ENCODE data around the gene TMEM45A. TPM values are rescaled to one million over a fixed set of nuclear protein-coding genes. Genes with fewer than 3 reads are reported as not detected.

Gene TMEM45A
- polyA plus RNA-seq, 1 donor from 2014 or later = 2.4 TPM

DNA sequence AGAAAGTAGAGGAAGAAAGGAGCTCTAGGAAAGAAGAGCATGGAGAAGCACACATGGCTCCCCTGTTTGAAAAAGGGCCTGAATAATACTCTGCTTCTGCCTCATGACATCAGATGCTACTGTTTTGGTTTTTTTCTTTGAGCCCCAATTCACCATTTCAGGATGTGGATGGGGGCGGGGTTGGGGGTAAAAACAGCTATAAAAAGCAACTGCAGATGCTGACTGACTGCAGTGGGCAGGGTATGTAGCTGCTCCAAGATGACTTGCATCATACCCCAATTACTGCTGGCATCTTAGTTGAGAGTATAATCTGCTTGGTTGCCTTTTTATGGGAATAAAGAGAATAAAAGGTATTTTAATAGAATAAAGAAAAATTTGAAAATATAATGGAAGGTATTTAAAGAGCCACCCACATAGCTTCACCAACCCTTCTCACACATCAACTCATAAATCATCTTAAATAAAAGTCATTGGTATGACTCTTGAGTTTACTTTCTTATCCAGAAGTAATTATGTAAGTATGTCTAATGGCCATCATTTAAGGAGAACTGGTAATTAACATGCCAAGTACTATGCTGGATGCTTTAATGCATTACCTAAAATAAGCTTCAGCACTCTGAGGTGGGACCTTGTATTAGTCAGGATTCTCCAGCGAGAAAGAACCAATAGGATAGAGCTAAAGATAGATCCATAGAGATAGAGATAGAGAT is 36.4 kb upstream of the TMEM45A start:
- no peaks in the 10 kb centered on the region for H3F3A ChIP-seq (ENCODE audit: insufficient read depth, low read length, poor library complexity, severe bottlenecking)
- H3K4me3 ChIP-seq (ENCODE audit: low read length) = no peak overlapping the region
- no peaks in the 10 kb centered on the region for H3K36me3 ChIP-seq (ENCODE audit: insufficient read depth, low read length)
- no peaks in the 10 kb centered on the region for H3K27me3 ChIP-seq (ENCODE audit: insufficient read depth, low read depth, low read length)
- H4K20me1 ChIP-seq (ENCODE audit: insufficient read depth) = no peaks in the 10 kb centered on the region
- H3K9ac ChIP-seq (ENCODE audit: low read length) = no peak overlapping the region
- H3K79me2 ChIP-seq (replicated peaks; ENCODE audit: insufficient read depth, low read length) = no peaks in the 10 kb centered on the region
- TF ChIP-seq SMC3 (conservative IDR thresholded peaks at IDR 0.05; ENCODE audit: poor library complexity) (no peak), TAF1 (IDR thresholded peaks at IDR 0.05; ENCODE audit: low read depth) (no peak), EZH2 (IDR thresholded peaks at IDR 0.05; ENCODE audit: borderline replicate concordance, insufficient read depth, low read length, poor library complexity, severe bottlenecking) (no peak), POLR2AphosphoS5 (IDR thresholded peaks at IDR 0.05) (no peak), MXI1 (conservative IDR thresholded peaks at IDR 0.05; ENCODE audit: poor library complexity, severe bottlenecking) (no peak)
- TF ChIP-seq, protein P1, sequence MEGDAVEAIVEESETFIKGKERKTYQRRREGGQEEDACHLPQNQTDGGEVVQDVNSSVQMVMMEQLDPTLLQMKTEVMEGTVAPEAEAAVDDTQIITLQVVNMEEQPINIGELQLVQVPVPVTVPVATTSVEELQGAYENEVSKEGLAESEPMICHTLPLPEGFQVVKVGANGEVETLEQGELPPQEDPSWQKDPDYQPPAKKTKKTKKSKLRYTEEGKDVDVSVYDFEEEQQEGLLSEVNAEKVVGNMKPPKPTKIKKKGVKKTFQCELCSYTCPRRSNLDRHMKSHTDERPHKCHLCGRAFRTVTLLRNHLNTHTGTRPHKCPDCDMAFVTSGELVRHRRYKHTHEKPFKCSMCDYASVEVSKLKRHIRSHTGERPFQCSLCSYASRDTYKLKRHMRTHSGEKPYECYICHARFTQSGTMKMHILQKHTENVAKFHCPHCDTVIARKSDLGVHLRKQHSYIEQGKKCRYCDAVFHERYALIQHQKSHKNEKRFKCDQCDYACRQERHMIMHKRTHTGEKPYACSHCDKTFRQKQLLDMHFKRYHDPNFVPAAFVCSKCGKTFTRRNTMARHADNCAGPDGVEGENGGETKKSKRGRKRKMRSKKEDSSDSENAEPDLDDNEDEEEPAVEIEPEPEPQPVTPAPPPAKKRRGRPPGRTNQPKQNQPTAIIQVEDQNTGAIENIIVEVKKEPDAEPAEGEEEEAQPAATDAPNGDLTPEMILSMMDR (IDR thresholded peaks at IDR 0.05; ENCODE audit: poor library complexity, severe bottlenecking) = no peak
- no peak overlapping the region for H3K27ac ChIP-seq (ENCODE audit: low read length)
- no peak overlapping the region for H2AFZ ChIP-seq (ENCODE audit: low read depth, low read length)
- no peaks in the 10 kb centered on the region for H3K9me2 ChIP-seq (ENCODE audit: insufficient read depth, low read length)
- H3K4me2 ChIP-seq (ENCODE audit: low read length) = no peak overlapping the region
- no peaks in the 10 kb centered on the region for H3K9me3 ChIP-seq (ENCODE audit: low read length)

GRCh38 chr3:100456745-100457144 is 35.7 kb upstream of the TMEM45A start:
- Histone ChIP-seq H4K20me1 (ENCODE audit: insufficient read depth) (no peaks in the 10 kb centered on the region), H3K9me2 (ENCODE audit: insufficient read depth, low read length) (no peaks in the 10 kb centered on the region), H3K79me2 (replicated peaks; ENCODE audit: insufficient read depth, low read length) (no peaks in the 10 kb centered on the region), H3K4me3 (ENCODE audit: low read length) (no peak overlapping the region), H3F3A (ENCODE audit: insufficient read depth, low read length, poor library complexity, severe bottlenecking) (no peaks in the 10 kb centered on the region), H3K9ac (ENCODE audit: low read length) (no peak overlapping the region), H3K4me2 (ENCODE audit: low read length) (no peak overlapping the region), H3K36me3 (ENCODE audit: insufficient read depth, low read length) (no peaks in the 10 kb centered on the region), H3K27ac (ENCODE audit: low read length) (no peak overlapping the region), H3K9me3 (ENCODE audit: low read length) (no peaks in the 10 kb centered on the region), H3K27me3 (ENCODE audit: insufficient read depth, low read depth, low read length) (no peaks in the 10 kb centered on the region), H2AFZ (ENCODE audit: low read depth, low read length) (no peak overlapping the region)
- no peak for TF ChIP-seq EZH2 (IDR thresholded peaks at IDR 0.05; ENCODE audit: borderline replicate concordance, insufficient read depth, low read length, poor library complexity, severe bottlenecking)
- no peak for TF ChIP-seq RAD21 (conservative IDR thresholded peaks at IDR 0.05)
- no peak for TF ChIP-seq MXI1 (conservative IDR thresholded peaks at IDR 0.05; ENCODE audit: poor library complexity, severe bottlenecking)
- TF ChIP-seq POLR2AphosphoS5 (IDR thresholded peaks at IDR 0.05) = no peak
- no peak for TF ChIP-seq REST (IDR thresholded peaks at IDR 0.05; ENCODE audit: borderline replicate concordance)
- TF ChIP-seq SMC3 (conservative IDR thresholded peaks at IDR 0.05; ENCODE audit: poor library complexity) = no peak
- no peak for TF ChIP-seq TAF1 (IDR thresholded peaks at IDR 0.05; ENCODE audit: low read depth)
- no peak for TF ChIP-seq EP300 (conservative IDR thresholded peaks at IDR 0.05; ENCODE audit: poor library complexity, severe bottlenecking)
- TF ChIP-seq, protein P1 (IDR thresholded peaks at IDR 0.05; ENCODE audit: poor library complexity, severe bottlenecking) = no peak

Data from neural cell (in vitro differentiated cells).